MM.1S (cell line): ENCODE measurements around the gene OTOP3.

Source experiments
- DNase-seq: peaks from one replicate; pipeline ENCODE4 v3.0.0-alpha.2; 2015
- H2AFZ ChIP-seq: fragments of 300-600 bp; sonication (generic); 2 replicates; pipeline ENCODE4 v1.6.0; 2016; ENCODE audit warnings: antibody characterized with exemption, low read length
- H3F3A ChIP-seq: fragments of 300-600 bp; sonication (generic); 2 replicates; pipeline ENCODE4 v1.6.1; 2016; ENCODE audit warnings: mild to moderate bottlenecking, antibody characterized with exemption, low read length, moderate library complexity, mixed read lengths; ENCODE audit not compliant: insufficient read depth
- H3K27ac ChIP-seq: fragments of 300-600 bp; sonication (generic); 2 replicates; pipeline ENCODE4 v1.5.1; 2016; ENCODE audit warnings: mild to moderate bottlenecking, low read length
- H3K27me3 ChIP-seq: fragments of 300-600 bp; sonication (generic); replicated peaks from 2 replicates; pipeline ENCODE4 v1.6.0; 2016; ENCODE audit warnings: low read length; ENCODE audit not compliant: insufficient read depth
- H3K36me3 ChIP-seq: fragments of 300-600 bp; sonication (generic); replicated peaks from 2 replicates; pipeline ENCODE4 v1.6.1; 2016; ENCODE audit warnings: mild to moderate bottlenecking, low read length, mixed read lengths; ENCODE audit not compliant: insufficient read depth
- H3K4me1 ChIP-seq: fragments of 300-600 bp; sonication (generic); 2 replicates; pipeline ENCODE4 v1.6.1; 2016; ENCODE audit warnings: low read length, mixed read lengths
- H3K4me2 ChIP-seq: fragments of 300-600 bp; sonication (generic); 2 replicates; pipeline ENCODE4 v1.6.0; 2016; ENCODE audit warnings: low read depth, low read length
- H3K4me3 ChIP-seq: fragments of 300-600 bp; sonication (generic); 2 replicates; pipeline ENCODE4 v1.5.1; 2016; ENCODE audit warnings: low read length, mixed read lengths
- H3K79me2 ChIP-seq: fragments of 300-600 bp; sonication (generic); 2 replicates; pipeline ENCODE4 v1.6.1; 2016; ENCODE audit warnings: mixed run types, low read length, mixed read lengths
- H3K9ac ChIP-seq: fragments of 300-600 bp; sonication (generic); 2 replicates; pipeline ENCODE4 v1.6.1; 2016; ENCODE audit warnings: low read length, mixed read lengths
- H3K9me2 ChIP-seq: fragments of 300-600 bp; sonication (generic); replicated peaks from 2 replicates; pipeline ENCODE4 v1.6.1; 2016; ENCODE audit warnings: mild to moderate bottlenecking, low read length, mixed read lengths; ENCODE audit not compliant: insufficient read depth
- H3K9me3 ChIP-seq: fragments of 300-600 bp; sonication (generic); replicated peaks from 2 replicates; pipeline ENCODE4 v1.6.1; 2016; ENCODE audit warnings: mild to moderate bottlenecking, low read length, mixed read lengths; ENCODE audit not compliant: insufficient read depth
- H4K20me1 ChIP-seq: fragments of 300-600 bp; sonication (generic); 2 replicates; pipeline ENCODE4 v1.6.1; 2016; ENCODE audit warnings: mild to moderate bottlenecking, low read length, moderate library complexity, mixed read lengths; ENCODE audit not compliant: insufficient read depth
- EZH2 ChIP-seq: fragments of 300-600 bp; sonication (generic); optimal IDR thresholded peaks from 2 replicates; pipeline ENCODE3; 2017; ENCODE audit warnings: low read depth, mild to moderate bottlenecking, antibody characterized with exemption, low read length, mixed read lengths
- EZH2phosphoT487 ChIP-seq: fragments of 300-600 bp; sonication (generic); IDR thresholded peaks from 2 replicates; pipeline ENCODE4 v1.6.1; 2018; ENCODE audit warnings: antibody characterized with exemption, low read length
- TF ChIP-seq, protein P1 (sequence below): fragments of 300-600 bp; sonication (generic); IDR thresholded peaks from 2 replicates; pipeline ENCODE4 v1.5.1; 2016; ENCODE audit warnings: antibody characterized with exemption, low read length, mixed read lengths

OTOP3 gene

DNA sequence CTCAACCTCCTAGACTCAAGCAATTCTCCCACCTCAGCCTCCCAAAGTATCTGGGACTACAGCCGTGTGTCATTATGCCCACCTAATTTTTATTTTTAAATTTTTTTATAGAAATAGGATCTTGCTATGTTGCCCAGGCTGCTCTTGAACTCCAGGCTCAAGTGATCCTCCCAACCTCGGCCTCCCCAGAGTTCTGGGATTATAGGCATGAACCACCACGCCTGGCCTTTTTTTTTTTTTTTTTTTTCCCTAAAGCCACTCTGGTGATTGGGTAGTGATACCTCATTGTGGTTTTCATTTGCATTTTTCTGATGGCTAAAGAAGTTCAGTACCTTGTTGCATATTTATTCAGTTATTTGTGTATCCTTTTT lies 50.5 kb downstream of the OTOP3 start:
- H3F3A ChIP-seq, result no peaks in the 10 kb centered on the region
- H2AFZ ChIP-seq, result no peak overlapping the region
- TF ChIP-seq EZH2phosphoT487, result no peak
- TF ChIP-seq, protein P1, sequence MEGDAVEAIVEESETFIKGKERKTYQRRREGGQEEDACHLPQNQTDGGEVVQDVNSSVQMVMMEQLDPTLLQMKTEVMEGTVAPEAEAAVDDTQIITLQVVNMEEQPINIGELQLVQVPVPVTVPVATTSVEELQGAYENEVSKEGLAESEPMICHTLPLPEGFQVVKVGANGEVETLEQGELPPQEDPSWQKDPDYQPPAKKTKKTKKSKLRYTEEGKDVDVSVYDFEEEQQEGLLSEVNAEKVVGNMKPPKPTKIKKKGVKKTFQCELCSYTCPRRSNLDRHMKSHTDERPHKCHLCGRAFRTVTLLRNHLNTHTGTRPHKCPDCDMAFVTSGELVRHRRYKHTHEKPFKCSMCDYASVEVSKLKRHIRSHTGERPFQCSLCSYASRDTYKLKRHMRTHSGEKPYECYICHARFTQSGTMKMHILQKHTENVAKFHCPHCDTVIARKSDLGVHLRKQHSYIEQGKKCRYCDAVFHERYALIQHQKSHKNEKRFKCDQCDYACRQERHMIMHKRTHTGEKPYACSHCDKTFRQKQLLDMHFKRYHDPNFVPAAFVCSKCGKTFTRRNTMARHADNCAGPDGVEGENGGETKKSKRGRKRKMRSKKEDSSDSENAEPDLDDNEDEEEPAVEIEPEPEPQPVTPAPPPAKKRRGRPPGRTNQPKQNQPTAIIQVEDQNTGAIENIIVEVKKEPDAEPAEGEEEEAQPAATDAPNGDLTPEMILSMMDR, result no peak
- no peak for TF ChIP-seq EZH2
- peaks cover 7% of the 10 kb centered on the region; the same call in 1 of the 2 replicates for H3K4me1 ChIP-seq
- no peaks in the 10 kb centered on the region for H3K36me3 ChIP-seq
- no peaks in the 10 kb centered on the region for H3K79me2 ChIP-seq
- no peak overlapping the region for H3K4me2 ChIP-seq
- no peak for DNase-seq
- no peak overlapping the region for H3K27ac ChIP-seq
- H4K20me1 ChIP-seq, result no peaks in the 10 kb centered on the region
- H3K9me3 ChIP-seq, result no peaks in the 10 kb centered on the region
- peaks cover 78% of the 10 kb centered on the region for H3K27me3 ChIP-seq
- H3K4me3 ChIP-seq, result no peak overlapping the region
- H3K9ac ChIP-seq, result no peak overlapping the region
- H3K9me2 ChIP-seq, result no peaks in the 10 kb centered on the region

DNA sequence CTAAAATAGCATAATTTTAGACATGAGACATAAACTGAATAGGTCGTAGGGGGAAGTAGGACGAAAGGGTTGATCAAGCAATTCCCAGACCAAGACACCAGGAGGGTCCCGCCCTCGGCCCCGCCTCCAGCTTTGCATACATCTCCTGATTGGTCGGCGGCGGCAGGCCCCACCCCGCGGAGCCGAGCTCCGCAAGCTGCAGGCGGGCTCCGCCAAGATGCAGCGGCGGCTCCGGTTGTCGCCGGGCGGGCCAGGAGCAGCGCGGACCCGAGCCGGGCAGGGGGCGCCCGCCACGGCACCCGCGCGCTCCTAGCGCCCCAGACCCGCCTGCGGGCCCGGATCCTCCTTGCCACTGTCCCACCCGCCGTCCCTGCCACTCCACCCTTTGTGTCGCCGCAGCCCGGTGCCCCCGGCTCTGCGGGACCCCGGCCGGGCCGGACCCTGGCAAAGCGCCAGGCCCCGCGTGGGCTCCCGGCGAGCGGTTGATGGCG lies 51.8 kb downstream of the OTOP3 start, which contains the start of gene CDR2L:
Gene CDR2L (plus strand): TSS at position 215 of the 491 bp plus-strand sequence. CDS start 412 bp downstream, outside the sequence.
- no peak within 1 kb of the TSS for H3K27ac ChIP-seq

DNA sequence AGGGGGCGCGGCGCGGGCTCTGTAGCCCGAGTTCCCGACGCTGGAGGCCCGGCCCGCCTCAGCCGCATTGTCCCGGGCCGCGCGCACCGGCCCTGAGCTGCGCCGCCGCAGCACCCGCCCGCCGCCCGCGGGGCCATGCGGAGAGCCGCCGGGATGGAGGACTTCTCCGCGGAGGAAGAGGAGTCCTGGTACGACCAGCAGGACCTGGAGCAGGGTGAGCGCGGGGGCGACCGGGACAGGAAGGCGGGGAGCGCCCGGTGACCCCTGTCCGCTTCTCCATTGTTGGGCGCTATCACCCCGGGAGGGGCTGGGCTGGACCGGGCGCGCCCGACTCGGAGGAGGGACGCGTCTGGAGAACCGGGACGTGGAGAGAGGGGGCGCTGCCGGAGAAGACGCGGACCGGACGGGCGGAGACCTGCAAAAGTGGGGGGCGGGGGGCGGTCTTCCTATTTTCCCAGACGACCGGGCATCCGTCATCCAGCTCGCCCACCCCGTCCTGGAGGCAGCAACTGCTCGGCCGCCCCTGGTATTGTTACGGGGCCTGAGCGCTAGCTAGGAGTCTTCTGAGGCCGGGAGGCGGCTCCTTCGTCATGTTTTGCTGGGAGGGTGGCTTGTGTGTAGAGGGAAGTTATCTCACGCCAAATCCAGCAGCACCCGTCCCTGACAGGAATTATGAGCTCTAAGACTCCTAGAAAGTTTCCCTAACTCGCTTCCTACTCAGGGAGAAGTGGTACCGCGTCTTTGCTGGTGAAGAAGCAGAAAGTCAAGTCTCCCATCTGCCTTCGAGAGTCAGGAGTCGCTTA lies 52.4 kb downstream of the OTOP3 start:
- Histone ChIP-seq H3F3A (no peaks in the 10 kb centered on the region), H4K20me1 (no peaks in the 10 kb centered on the region), H3K27ac (no peak overlapping the region)

More for the DNA sequence above, 51.8 kb downstream of the OTOP3 start, which contains the start of gene CDR2L:
- no peaks in the 10 kb centered on the region for H3K9me3 ChIP-seq
- no peaks in the 10 kb centered on the region for H4K20me1 ChIP-seq
- H3K36me3 ChIP-seq, result no peaks in the 10 kb centered on the region
- H3K4me2 ChIP-seq, result peak within 1 kb of the TSS; percentile 92
- TF ChIP-seq EZH2 (no peak), EZH2phosphoT487 (no peak)
- H3K9me2 ChIP-seq, result no peaks in the 10 kb centered on the region
- no peaks in the 10 kb centered on the region for H3F3A ChIP-seq
- H3K4me1 ChIP-seq, result peaks cover 5% of the 10 kb centered on the region; the same call in 1 of the 2 replicates
- H3K27me3 ChIP-seq, result peaks cover 65% of the 10 kb centered on the region
- H3K9ac ChIP-seq, result no peak within 1 kb of the TSS
- H3K4me3 ChIP-seq, result peak within 1 kb of the TSS; percentile 60
- no peaks in the 10 kb centered on the region for H3K79me2 ChIP-seq
- DNase-seq, result peak; percentile 90
- H2AFZ ChIP-seq, result 0 out of 2 replicates have a peak within 1 kb of the TSS, but pooled peaks have one; percentile 65

More for the DNA sequence above, 52.4 kb downstream of the OTOP3 start:
- H3K9me2 ChIP-seq, result no peaks in the 10 kb centered on the region
- DNase-seq, result no peak
- no peaks in the 10 kb centered on the region for H3K79me2 ChIP-seq
- TF ChIP-seq, protein P1, result no peak
- TF ChIP-seq EZH2 (no peak), EZH2phosphoT487 (no peak)
- peaks cover 5% of the 10 kb centered on the region; the same call in 1 of the 2 replicates for H3K4me1 ChIP-seq
- H3K4me3 ChIP-seq, result peak overlapping the region; percentile 60
- H3K4me2 ChIP-seq, result peak overlapping the region; percentile 92
- no peaks in the 10 kb centered on the region for H3K9me3 ChIP-seq
- 0 out of 2 replicates have a peak overlapping the region, but pooled peaks have one; percentile 65 for H2AFZ ChIP-seq
- no peak overlapping the region for H3K9ac ChIP-seq
- peaks cover 59% of the 10 kb centered on the region for H3K27me3 ChIP-seq
- no peaks in the 10 kb centered on the region for H3K36me3 ChIP-seq
